Nucleus accumbens (tissue), 56 donors: ENCODE results near the gene EMC8.

Experiments
- DNase-seq, 56 donors: peaks; one replicate each; lab custom pipeline; 2025; lab: John Stamatoyannopoulos, UW

EMC8 gene

DNA sequence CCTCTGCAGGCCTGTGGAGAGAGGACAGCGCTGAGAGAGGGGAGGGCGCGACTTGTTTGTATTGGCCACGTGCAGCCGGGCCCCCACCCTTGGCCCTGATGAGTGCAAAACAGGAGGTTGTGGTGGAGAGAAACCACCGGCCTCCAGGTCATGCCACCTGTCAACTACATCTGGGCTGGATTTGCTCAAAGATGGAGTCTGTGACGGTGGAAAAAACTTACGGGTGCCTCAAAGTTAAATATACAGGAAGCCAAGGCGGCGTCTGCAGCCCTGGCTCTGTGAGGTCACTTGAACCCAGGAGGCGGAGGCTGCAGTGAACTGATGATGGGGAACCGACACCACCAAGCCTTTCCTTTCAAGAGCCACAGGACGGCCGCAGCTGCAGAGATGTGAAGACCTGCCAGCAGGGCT, 64.1 kb downstream of the EMC8 start:
- DNase-seq: no peak

DNA sequence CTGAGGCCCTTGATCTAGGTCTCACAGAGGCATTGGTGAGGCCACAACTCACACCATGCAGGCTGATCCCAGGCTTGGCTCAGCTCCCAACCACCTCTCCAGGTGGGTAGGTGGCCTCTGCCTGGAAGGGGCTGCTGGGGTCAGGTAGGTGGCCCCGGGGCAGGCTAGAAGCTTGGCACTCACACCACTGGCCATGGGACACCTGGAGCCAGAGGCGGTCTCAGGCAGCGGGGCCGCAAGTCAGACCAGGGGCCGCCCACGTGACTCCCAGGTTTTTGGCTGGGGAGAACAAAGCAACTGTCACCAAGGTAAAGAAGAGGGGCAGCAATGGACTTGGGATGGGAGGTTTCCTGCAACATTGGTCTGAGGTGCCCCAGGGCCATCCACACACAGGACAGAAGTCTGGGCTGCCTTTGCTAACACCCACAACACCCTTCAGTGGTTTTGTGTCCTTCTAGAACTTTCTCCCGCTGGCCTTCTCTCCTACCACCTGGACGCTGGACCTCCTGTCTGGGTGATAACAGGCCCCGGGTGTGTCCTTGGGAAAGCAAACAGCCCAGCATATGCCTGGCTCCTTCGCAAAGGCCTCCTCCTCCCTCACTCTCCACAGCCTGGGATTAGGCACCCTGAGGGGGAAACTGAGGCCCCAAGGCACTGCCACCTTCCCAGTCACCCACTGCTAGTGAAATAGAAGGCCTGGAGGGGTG, 64.9 kb downstream of the EMC8 start:
- no peak for DNase-seq

DNA sequence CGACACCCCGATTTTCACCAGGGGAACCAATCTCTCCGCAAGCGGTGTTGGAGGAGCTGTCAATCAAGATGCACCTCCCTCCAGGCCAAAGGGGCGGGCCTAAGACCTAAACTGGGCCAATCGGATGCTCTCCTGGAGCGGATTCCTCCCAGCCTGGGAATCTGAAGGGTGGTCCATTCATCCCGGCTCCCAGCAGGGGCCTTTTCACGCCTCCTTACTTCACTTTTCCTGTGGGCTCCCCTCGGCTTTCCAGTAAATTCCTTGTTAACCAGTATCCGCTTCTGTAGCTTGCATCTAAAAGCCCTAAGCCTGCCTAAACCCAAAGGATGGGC, 65.5 kb downstream of the EMC8 start:
- DNase-seq: no peak

DNA sequence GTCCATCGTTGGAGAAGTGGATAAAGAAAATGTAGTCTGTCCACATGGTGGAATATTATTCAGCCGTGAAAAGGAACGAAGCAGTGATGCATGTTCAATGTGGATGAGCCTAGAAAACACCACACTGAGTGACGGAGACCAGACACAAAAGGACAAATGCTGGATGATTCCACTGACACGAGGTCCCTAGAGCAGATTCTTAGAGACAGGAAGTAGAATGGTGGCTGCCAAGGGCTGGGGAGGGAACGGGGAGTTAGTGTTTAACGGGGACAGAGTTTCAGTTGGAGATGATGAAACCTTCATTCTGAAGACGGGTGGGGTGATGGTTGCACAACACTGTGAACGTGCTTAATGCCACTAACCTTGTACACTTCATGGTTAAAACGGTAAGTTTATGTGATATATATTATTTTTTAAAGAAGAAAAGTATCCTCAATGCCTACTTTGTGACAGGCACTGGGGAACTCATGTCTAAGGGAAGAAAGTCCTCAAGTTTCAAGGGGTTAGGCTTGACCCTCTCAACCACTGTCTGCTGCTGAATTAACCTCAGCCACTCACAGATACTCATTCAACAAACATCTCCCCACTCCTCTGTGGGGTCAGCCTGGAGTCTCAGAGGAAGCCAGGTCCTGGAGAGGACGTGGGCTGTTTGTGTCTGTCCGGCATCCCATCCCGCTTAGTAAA, 66.0 kb downstream of the EMC8 start:
- DNase-seq: no peak

DNA sequence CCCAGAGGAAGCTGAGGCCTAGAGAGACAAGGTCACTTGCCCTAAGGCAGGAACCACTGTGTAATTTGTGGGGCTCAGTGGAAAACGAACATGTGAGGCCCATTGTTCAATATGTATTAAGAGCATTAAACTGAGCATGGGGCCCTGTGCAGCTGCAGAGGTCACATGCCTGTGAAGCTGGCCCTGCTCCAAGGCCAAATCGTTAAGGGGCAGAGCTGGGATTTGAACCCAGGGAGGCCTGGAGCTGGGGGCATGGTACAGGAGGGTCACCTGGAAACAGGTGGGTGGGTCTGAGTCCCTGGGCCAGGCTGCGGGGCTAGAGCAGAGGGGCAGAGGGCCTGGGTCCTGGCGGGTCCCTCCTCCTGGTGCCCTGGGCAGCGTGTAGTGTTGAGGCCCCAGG, 68.2 kb downstream of the EMC8 start:
- DNase-seq: no peak

DNA sequence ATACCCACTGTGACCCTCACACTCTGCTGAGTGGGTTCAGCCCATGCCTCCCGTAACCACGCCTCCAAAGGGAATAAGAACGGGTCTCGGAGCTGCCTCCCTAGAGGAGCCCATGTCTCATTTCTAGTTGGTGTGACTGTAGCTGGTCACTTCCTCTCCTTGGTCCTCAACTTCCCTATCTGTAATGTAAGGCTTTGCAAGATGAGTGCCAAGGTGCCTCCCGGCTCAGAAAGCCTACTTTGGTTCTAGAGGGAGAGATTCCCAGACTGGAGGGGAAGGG, 69.2 kb downstream of the EMC8 start:
- no peak for DNase-seq

DNA sequence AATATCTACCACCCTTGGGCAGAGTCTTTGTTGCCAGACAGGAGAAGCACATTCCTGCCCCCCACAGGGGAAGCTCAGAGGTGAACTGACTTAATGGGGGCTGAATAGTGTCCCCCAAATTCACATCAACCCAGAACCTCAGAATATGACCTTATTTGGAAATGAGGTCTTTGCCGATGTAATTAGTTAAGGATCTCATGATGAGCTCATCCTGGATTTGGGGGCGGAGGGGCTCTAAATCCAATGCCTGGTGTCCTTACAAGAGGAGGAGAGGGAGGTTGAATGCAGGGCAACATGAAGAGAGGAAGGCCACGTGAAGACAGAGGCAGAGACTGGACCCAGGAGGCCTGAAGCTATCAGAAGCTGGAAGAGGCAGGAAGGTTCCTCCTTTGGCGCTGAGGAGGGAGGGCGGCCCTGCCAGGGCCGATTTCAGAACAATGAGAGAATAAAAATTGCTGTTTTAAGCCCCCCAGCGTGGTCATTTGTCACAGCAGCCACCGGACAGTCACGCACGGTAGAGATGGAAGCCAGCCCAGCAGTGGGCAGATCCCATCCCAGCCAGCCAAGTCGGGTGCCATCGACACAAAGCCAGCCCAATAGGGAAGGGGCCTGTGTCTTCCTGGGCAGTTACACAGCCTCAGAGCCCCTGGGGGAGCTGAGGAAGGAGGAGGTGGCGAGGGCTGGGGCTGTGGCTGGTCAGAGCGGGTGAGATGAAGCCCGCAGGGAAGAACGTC, 69.7 kb downstream of the EMC8 start:
- no peak for DNase-seq

DNA sequence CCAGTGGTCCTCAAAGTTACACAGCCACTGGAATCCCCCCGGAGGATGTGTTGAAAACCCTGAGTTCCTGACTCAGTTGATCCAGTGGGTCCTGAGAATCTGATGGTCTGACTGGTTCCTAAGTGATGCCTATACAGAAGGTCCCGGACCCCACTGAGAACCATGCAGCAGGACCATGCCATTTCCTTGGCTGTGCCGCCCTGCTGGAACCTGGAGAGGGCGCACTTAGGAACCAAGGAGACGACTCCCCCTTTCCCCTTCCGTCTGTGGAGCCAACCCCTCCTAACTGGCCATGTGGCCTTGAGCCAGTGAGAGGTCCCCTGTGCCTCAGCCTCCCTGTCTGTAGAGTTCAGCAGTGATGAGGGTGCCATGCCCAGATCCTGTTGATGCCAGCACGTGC, 70.5 kb downstream of the EMC8 start:
- DNase-seq: no peak
